Kidney (tissue), 14 donors: ENCODE data around the gene WWP2. TPM values are rescaled to one million over a fixed set of nuclear protein-coding genes. Genes with fewer than 3 reads are reported as not detected.
"Not testable (repeated sequence)": the region's sequence is repeated elsewhere in the genome, so short reads cannot be mapped to it uniquely, and the experiment has no call there.

Source experiments
- DNase-seq, 5 donors: peaks; one replicate each; pipeline ENCODE4 v3.0.0-alpha.2; 2013 to 2020
- FAIRE-seq: peaks from 2 replicates; lab custom pipeline; 2012; peaks lifted over from hg19 to GRCh38; lab: Jason Lieb, UNC
- H3K27ac ChIP-seq, 2 donors: one replicate each; pipeline ENCODE4 v1.7.0; 2013; ENCODE audit warnings: low read depth in 2 of 2, low read length in 2 of 2, inconsistent platforms in 1 of 2
- H3K27me3 ChIP-seq: one replicate; pipeline ENCODE4 v1.7.1; 2013; ENCODE audit warnings: low read length, inconsistent platforms; ENCODE audit not compliant: control insufficient read depth, insufficient read depth
- H3K36me3 ChIP-seq, 3 donors: one replicate each; pipeline versions ENCODE4 v1.7.0 to v1.7.1; 2013; ENCODE audit warnings: low read length in 3 of 3, control low read depth in 1 of 3, inconsistent platforms in 1 of 3; ENCODE audit not compliant: insufficient read depth in 3 of 3, control insufficient read depth in 2 of 3
- H3K4me1 ChIP-seq, 3 donors: one replicate each; pipeline versions ENCODE4 v1.7.0 to v1.7.1; 2013; ENCODE audit warnings: low read length in 3 of 3, inconsistent platforms in 1 of 3, low read depth in 1 of 3; ENCODE audit not compliant: control insufficient read depth in 2 of 3, insufficient read depth in 2 of 3
- H3K4me3 ChIP-seq, 3 donors: one replicate each; pipeline versions ENCODE4 v1.7.0 to v1.8.1; 2013; ENCODE audit warnings: low read length in 3 of 3, control low read depth in 1 of 3, inconsistent platforms in 1 of 3
- H3K9ac ChIP-seq, 3 donors: one replicate each; pipeline versions ENCODE4 v1.7.0 to v1.7.1; 2013; ENCODE audit warnings: low read length in 3 of 3, control low read depth in 1 of 3, inconsistent platforms in 1 of 3
- H3K9me3 ChIP-seq, 3 donors: one replicate each; pipeline versions ENCODE4 v1.7.0 to v1.7.1; 2013; ENCODE audit warnings: low read length in 3 of 3, control low read depth in 1 of 3, inconsistent platforms in 1 of 3; ENCODE audit not compliant: control insufficient read depth in 2 of 3, insufficient read depth in 1 of 3
- intact Hi-C: fragments of 100-400 bp; cut with DNase I; formaldehyde crosslinking; loops from one replicate; pipeline ENCODE4 v1.11.1; 2022
- polyA plus RNA-seq: library from polyadenylated mRNA; stranded (reverse); fragments of 350-450 nt; fragmentation: Illumina TruSeq; extraction: RNeasy Lipid Tissue Mini Kit (QIAGEN cat#74804); gene quantifications from one replicate; pipeline ENCODE4 v1.2.3, GENCODE V29; 2014; ENCODE audit warnings: low read depth, low replicate concordance; ENCODE audit not compliant: insufficient read depth
- total RNA-seq: library from RNA; stranded (reverse); fragmentation: NEBNext Ultra II Directional; extraction: Animal tissue kit (Norgen Biotek cat#: 25700); gene quantifications from one replicate; pipeline ENCODE4 v1.2.1, GENCODE V29; 2021
- TF ChIP-seq, protein P1 (sequence below): IDR thresholded peaks from 3 replicates; pipeline ENCODE4 v1.5.1; 2012; ENCODE audit warnings: mild to moderate bottlenecking, moderate library complexity, borderline replicate concordance; ENCODE audit not compliant: insufficient read depth; ENCODE audit errors: extremely low read depth
- donor health status: control.
- donor health status: control.
- donor health status: control.
- donor health status: control.
- donor health status: control.
- donor health status: DM: yes; HTN: yes; CAD: no.
- donor health status: Normal renal cell carcinoma (clear cell type).

Gene WWP2
- total and polyA plus RNA-seq, 2 donors from 2014 or later: 30.0 to 128 TPM

DNA sequence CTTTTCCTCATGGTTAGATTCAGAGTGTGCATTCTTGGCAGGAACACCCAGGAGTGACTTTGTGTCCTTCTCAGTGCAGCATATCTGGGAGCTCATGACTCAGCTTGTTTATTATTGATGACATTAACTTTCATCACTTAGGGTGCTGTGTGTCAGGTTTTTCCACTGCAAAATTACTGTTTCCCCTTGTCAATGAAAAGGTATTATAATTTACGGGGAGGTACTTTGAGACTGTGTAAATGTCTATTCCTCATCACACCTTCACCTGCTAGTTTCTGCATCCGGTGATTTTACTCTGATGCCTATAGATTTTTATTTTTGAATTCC, 50.5 kb downstream of the WWP2 start:
- Histone ChIP-seq H3K9ac (no peak overlapping the region), H3K4me3 (no peak overlapping the region), H3K27me3 (no peaks in the 10 kb centered on the region), H3K4me1 (no peaks in the 10 kb centered on the region), H3K27ac (no peak overlapping the region), H3K9me3 (no peaks in the 10 kb centered on the region), H3K36me3 (peaks cover 0 to 14% (median 5%) of the 10 kb centered on the region in 3 donors)
- no peak for FAIRE-seq
- TF ChIP-seq, protein P1, sequence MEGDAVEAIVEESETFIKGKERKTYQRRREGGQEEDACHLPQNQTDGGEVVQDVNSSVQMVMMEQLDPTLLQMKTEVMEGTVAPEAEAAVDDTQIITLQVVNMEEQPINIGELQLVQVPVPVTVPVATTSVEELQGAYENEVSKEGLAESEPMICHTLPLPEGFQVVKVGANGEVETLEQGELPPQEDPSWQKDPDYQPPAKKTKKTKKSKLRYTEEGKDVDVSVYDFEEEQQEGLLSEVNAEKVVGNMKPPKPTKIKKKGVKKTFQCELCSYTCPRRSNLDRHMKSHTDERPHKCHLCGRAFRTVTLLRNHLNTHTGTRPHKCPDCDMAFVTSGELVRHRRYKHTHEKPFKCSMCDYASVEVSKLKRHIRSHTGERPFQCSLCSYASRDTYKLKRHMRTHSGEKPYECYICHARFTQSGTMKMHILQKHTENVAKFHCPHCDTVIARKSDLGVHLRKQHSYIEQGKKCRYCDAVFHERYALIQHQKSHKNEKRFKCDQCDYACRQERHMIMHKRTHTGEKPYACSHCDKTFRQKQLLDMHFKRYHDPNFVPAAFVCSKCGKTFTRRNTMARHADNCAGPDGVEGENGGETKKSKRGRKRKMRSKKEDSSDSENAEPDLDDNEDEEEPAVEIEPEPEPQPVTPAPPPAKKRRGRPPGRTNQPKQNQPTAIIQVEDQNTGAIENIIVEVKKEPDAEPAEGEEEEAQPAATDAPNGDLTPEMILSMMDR: no peak
- intact Hi-C loops: no loop called here
- no peak for DNase-seq

DNA sequence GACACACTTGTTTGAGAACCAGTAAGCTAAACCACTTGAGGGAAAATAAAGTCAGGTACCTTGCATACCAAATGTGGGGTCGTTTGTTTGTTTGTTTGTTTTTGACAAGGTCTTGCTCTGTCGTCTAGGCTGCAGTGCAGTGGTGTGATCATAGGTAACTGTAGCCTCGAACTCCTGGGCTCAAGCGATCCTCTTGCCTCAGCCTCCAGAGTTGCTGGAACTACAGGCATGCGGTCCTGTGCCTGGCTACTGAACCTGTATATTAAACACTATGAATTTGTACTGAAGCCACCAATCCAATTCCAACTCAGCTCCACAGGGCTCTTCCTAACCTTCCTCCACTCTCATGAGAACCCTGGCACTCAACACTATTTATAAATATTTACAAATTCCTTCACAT, 51.9 kb downstream of the WWP2 start:
- Histone ChIP-seq H3K36me3 (peaks cover 0 to 12% (median 3%) of the 10 kb centered on the region in 3 donors), H3K27me3 (no peaks in the 10 kb centered on the region), H3K9ac (no peak overlapping the region), H3K4me1 (no peaks in the 10 kb centered on the region), H3K4me3 (no peak overlapping the region), H3K27ac (no peak overlapping the region), H3K9me3 (no peaks in the 10 kb centered on the region)
- TF ChIP-seq, protein P1: no peak
- DNase-seq: no peak
- intact Hi-C loops: no loop called here
- FAIRE-seq: no peak

DNA sequence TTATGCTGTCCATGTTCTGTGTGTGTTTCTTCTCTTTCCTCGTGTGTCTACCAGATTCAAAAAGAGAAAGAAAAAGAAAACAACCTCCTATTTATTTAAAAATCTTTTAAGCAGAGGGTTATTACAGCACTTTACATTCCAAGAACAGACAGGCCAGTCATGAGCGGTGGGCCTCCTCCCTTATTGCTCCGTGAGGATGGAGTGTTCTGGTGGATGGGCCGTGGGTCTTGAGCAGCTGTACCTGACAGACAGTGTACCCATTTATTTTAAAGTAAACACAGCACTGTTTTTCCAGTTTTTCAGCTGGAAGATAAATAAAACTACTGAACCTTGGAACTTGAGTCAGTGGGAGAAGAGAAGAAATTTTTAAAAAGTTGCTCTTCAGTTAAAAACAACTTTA, 52.4 kb downstream of the WWP2 start:
- intact Hi-C loops: no loop called here
- TF ChIP-seq, protein P1: no peak
- H3K27me3 ChIP-seq: no peaks in the 10 kb centered on the region
- H3K36me3 ChIP-seq: peaks cover 0 to 12% (median 3%) of the 10 kb centered on the region in 3 donors
- H3K27ac ChIP-seq: no peak overlapping the region
- no peak for FAIRE-seq
- no peaks in the 10 kb centered on the region for H3K4me1 ChIP-seq
- no peaks in the 10 kb centered on the region for H3K9me3 ChIP-seq
- no peak overlapping the region for H3K9ac ChIP-seq
- H3K4me3 ChIP-seq: no peak overlapping the region
- DNase-seq: no peak

DNA sequence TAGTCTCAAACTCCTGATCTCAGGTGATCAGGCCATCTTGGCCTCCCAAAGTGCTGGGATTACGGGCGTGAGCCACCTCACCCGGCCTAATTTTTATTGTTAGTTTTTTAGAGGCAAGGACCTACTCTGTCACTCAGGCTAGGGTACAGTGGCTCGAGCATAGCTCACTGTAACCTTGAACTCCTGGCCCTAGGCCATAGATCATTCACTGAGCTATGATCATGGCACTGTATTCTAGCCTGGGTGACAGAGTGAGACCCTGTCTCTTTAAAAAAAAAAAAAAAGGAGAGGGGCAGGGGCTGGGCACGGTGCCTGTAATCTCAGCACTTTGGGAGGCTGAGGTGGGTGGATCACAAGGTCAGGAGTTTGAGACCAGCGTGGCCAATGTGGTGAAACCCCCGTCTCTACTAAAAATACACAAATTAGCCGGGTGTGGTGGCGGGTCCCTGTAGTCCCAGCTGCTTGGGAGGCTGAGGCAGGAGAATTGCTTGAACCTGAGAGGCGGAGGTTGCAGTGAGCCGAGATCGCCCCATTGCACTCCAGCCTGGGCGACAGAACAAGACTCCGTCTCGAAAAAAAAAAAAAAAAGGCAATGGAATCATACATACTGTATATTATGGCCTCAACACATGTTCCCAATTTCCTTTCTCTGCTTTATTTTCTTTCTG, 53.2 kb downstream of the WWP2 start:
- H3K4me1 ChIP-seq, H3K27me3 ChIP-seq, FAIRE-seq, H3K9me3 ChIP-seq, H3K4me3 ChIP-seq, DNase-seq, intact Hi-C loops, H3K27ac ChIP-seq, H3K9ac ChIP-seq: not testable (repeated sequence)
- peaks cover 0 to 12% (median 0%) of the 10 kb centered on the region in 3 donors for H3K36me3 ChIP-seq
